A549 (cell line): Measurements from ENCODE around the gene PRKG1.

Experiments
- FOSL2 ChIP-seq, 2 experiments: fragments of 450-650 bp in 1 of 2; fragments of >200 bp in 1 of 2; sonication (Bioruptor Twin) in 1 of 2; formaldehyde crosslinking; IDR thresholded peaks; 2 replicates each; pipeline versions ENCODE4 v1.5.0 to v1.6.1; 2016 to 2020; ENCODE audit warnings: mild to moderate bottlenecking in 1 of 2, moderate library complexity in 1 of 2
- RAD21 ChIP-seq, 2 experiments: fragments of >200 bp in 1 of 2; sonication (Bioruptor Twin) in 1 of 2; formaldehyde crosslinking in 1 of 2; IDR thresholded peaks in 1 of 2; conservative IDR thresholded peaks in 1 of 2; 2 replicates in 1 of 2; 3 replicates in 1 of 2; pipeline ENCODE4 v1.6.1; 2012 to 2018; ENCODE audit warnings: inconsistent platforms in 1 of 2
- RCOR1 ChIP-seq: fragments of 150-350 bp; IDR thresholded peaks from 2 replicates; pipeline ENCODE4 v1.6.1; 2014; ENCODE audit warnings: antibody characterized with exemption, low read length, low read depth

DNA sequence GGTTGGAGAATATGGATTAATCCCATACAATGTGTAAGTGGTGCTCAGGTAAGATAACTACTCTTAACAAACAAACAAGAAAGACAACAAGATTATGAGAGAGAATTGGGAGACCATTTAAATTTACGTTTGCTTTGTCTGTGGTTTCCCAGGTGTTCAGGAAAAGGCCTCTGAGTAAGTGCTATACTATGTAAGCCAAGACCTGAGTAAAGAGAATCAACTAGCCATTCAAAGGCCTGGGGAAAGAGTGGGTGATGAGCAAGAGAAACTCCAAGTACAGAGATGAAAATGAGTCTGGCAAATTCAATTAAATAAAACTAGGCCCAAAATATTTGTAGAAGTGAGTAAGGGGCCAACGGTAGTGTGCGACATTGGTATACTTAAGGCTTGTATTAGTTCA is 615.2 kb downstream of the PRKG1 start:
- TF ChIP-seq FOSL2 (IDR thresholded peaks at IDR 0.05), result no peak
- TF ChIP-seq FOSL2 (CRISPR knock-in tag; IDR thresholded peaks at IDR 0.05), result no peak
- no peak for TF ChIP-seq RAD21 (conservative IDR thresholded peaks at IDR 0.05 in 1 of 2, IDR thresholded peaks at IDR 0.05 in 1 of 2)
- TF ChIP-seq RCOR1, result no peak
